ENCODE results near the gene ACOD1.
"Not testable (repeated sequence)": the region's sequence is repeated elsewhere in the genome, so short reads cannot be mapped to it uniquely, and the experiment has no call there.

Gene ACOD1

DNA sequence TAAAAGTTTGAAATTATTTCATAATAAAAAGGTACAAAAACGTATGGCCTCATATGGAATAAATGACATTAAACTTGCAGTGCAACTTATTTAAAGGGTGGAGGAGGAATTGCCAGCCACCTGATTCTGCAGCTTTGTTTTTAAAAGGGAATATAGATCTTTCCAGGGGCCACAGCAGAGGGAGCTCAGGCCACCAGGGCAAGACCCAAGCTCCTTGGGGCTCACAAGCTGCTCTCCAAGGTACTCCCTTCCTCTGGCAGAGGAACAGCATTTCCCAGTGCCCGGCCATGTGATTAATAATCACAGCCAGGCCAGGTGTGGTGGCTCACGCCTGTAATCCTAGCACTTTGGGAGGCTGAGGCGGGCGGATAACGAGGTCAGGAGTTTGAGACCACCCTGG lies 6.2 kb downstream of the ACOD1 start:
- DNase-seq (ENCODE audit: low spot score), result no peak

DNA sequence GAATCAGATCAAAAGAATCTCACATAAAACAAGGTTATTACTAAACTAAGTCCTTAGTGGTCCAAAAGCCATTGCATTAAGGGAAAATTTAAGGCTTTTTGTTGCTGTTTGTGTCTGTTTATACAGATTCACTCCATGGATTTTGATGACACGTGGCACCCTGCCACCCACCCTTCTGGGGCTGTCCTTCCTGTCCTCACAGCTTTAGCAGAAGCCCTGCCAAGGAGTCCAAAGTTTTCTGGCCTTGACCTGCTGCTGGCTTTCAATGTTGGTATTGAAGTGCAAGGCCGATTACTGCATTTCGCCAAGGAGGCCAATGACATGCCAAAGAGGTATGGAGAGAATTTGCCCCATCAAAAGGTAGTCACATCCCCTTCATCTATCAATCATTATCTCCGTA lies 6.9 kb downstream of the ACOD1 start:
- no peak for DNase-seq (ENCODE audit: low spot score)

DNA sequence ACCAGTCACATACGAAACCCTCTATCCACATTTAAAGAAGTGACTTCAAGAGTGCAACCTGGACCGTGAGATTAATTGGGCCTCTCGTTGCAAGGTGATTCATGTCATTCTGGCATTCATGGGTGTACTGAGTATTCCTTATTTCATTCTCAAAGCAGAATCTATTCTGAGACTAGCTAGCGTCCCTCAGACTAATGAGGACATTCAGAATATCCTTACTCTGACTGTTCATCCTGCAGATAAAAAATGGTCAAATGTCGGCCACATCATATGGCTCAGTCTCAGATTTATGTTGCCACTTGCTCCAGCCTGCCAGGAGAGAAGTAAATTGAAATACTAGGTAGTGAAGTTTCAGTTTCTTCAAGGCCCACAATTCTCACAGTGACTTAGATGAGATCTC lies 7.3 kb downstream of the ACOD1 start:
- no peak for DNase-seq (ENCODE audit: low spot score)

GRCh38 chr13:76958841-76959432 lies 10.6 kb downstream of the ACOD1 start:
- DNase-seq (ENCODE audit: low spot score), result no peak

DNA sequence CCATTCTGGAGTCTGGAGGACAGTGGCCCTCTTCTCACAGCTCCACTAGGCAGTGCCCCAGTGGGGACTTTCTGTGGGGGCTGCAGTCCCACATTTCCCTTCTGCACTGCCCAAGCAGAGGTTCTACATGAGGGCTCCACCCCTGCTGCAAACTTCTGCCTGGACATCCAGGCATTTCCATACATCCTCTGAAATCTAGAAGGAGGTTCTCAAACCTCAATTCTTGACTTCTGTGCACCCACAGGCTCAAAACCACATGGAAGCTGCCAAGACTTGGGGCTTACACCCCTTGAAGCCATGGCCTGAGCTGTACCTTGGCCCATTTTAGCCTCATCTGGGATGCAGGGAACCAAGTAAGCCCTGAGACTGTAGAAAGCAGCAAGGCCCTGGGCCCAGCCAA lies 11.4 kb downstream of the ACOD1 start:
- not testable (repeated sequence) for DNase-seq (ENCODE audit: low spot score)

DNA sequence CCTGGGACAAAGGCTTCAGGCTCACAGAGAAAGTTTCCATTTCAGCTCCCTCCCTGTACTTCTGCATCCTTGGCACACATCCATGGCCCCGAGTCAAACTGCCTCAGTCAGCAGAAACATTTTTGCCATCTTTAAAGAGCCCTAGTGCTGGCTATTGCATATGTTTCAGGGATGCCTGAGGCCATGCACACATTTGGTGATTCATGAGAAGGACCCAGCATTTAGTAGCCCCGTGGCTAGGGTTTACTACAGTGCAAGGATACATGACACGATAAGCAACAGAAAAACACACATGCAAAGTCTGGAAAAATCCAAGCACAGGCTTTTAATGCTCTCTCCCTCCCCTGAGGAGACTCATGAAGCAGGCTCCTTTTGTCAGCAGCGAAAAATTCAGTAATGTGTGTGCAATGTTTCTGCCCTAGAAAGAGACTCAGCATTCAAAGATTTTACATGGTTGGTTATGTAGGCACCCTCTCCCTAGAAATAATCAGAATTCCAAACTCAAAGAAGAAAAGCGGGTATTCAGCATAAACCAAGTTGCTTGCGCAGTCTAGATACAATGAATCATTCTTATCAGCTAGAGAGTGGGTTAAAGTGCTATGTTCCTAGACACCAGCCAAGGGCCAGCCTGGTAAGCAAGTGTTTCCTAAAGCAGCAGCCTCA lies 17.6 kb downstream of the ACOD1 start:
- no peak for DNase-seq (ENCODE audit: low spot score)

GRCh38 chr13:76967031-76967430 lies 18.7 kb downstream of the ACOD1 start:
- no peak for DNase-seq (ENCODE audit: low spot score)

GRCh38 chr13:76968041-76968440 lies 19.7 kb downstream of the ACOD1 start:
- no peak for DNase-seq (ENCODE audit: low spot score)

DNA sequence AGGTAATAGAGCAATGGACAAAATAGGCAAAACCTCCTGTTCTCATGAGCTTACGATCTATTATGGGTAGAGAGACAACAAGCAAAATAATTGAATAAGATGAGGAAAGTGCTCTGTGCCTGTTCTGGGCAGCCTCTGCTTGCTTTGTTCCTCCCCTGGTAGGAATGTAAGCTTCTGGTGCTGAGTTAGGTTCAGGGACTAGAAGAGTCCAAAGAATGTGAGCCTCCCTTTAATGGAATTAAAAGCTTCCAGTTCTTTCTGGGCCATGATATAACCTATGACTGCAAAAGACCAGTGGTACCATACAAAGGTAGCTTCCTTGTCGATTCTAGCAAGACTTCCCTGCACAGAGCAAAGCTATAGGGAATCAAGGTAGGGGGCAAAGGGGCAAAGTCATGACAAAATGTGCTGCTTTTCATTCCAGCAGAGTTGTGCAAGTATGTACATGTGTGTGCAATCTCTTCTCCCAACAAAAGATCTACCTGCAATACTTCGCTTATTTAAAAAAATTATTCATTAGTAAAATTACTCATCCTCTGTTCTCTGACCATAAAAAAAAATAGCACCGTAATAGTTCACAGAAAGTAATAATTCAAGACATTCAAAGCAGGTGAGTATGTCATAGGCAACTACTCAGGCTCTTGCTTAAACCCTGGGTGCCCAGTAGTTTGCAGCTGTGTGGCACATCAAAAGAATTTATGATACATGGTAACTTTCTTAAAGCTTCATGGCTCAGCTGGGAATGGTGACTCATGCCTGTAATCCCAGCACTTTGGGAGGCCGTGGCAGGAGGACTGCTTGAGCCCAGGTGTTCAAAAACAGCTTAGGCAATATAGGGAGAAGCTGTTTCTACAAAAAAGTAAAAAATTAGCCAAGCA lies 21.4 kb downstream of the ACOD1 start:
- no peak for DNase-seq (ENCODE audit: low spot score)

- no peak for DNase-seq (ENCODE audit: low spot score)
These were observed 22.9 kb downstream of the ACOD1 start for GRCh38 chr13:76971215-76971614.

DNA sequence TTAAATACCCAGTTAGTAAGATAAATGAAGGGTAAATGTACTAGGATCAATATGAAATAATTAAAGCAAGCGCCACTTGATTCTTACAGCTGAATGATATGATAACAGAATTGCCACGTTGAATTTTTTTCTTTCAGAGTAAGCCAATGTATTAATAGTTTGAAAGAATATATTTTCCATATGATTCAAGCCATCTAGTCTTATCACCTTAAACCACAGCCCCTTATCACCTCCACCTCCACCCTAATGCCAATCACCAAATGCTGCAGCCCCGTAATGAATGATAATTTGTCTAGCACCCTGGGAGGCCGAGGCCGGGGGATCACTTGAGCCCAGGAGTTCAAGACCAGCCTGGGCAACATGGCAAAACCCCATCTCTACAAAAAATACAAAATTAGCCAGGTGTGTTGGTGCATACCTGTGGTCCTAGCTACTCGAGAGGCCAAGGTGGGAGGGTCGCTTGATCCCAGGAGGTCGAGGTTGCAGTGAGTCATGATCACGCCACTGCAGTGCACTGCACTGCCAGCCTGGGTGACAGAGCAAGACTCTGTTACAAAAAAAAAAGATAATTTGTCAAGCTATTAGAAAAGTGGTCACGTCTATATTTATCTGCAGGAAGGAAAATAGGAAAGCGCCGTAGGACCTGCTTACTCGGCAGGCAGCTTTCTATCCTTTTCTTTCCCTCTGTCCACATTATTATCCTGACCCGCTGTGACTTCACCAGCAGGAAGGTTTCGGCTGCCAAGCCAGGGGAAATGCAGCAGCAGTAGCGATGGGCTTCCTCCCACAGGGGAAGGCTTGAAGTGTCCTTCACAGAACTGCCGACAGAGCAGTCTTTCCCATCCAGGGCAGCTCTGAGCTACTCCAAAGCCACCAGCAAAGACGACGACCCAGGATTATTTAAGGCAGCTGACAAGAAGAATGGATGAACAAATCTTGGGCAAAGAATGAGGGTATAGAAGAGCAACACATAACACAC lies 23.8 kb downstream of the ACOD1 start:
- DNase-seq (ENCODE audit: low spot score), result no peak

DNA sequence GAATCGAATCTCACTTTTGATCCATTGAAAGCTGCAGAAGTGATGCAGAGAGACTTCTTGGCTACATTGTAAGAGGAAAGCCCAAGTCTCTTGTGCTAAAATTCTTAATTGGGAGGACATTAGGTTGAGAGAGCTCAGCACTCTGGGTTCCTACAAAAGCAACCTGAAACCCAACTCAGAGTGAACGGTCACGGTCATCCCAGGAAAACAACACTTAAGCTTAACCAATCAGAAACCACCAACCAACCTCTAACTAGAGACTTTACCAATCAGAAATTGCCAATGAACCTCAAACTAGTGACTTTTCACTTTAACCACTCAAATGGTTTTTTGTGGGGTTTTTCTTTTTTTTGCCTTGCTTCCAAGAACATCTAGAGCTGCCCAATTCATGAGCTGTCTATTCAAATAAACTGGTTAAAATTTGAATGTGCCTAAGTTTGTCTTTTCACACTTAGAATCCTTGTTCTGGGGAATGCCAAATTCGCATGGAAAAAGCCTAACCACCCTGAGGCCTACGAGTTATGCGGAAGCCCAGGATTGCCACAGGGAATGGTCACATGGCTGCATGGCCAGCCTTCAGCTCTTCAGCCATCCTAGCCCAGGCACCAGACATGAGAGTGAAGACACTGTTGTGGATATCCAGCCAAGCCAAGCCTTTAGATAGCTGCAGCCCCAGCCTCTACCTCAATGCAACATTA lies 25.8 kb downstream of the ACOD1 start:
- DNase-seq (ENCODE audit: low spot score), result no peak

DNA sequence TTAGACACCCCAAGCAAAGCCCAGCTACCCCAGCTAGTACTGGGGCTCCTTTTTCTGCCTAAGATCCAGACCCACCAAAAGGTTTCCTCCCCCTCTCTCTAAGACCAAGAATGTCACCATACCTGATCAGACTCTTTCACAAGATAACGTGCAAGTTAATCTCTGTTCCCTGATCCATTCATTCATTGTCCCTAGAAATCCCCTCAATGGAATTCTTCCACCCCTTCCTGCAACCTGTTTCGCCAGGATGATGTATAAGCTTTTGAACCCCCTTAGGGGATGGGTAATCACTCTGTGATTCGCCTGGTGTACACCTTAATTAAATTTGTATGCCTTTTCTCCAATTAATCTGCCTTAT lies 26.3 kb downstream of the ACOD1 start:
- no peak for DNase-seq (ENCODE audit: low spot score)

GRCh38 chr13:76975863-76976262 lies 27.6 kb downstream of the ACOD1 start:
- DNase-seq (ENCODE audit: low spot score), result no peak

GRCh38 chr13:76976490-76976889 lies 28.2 kb downstream of the ACOD1 start:
- no peak for DNase-seq (ENCODE audit: low spot score)

DNA sequence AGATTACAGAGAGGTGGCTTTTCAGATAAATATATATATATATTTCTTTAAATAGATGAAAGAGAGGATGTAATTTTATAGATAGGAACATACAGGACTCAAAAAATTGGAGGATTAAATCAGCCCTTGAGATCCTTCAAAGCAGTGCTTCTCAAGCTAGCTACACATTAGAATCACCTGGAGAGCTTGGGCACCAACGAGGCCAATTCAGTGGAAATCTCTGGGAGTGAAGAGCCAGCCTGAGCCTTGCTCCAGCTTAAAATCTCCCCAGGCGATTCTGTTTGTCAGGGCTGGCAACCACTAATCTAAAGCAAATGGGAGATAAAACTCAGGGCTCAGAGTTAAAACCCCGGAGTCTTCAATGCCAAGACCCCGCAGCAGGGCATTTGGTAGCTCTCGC lies 28.6 kb downstream of the ACOD1 start:
- no peak for DNase-seq (ENCODE audit: low spot score)

- peak; percentile 83 for DNase-seq (ENCODE audit: low spot score)
These were observed 31.9 kb downstream of the ACOD1 start for GRCh38 chr13:76980075-76980718.

DNA sequence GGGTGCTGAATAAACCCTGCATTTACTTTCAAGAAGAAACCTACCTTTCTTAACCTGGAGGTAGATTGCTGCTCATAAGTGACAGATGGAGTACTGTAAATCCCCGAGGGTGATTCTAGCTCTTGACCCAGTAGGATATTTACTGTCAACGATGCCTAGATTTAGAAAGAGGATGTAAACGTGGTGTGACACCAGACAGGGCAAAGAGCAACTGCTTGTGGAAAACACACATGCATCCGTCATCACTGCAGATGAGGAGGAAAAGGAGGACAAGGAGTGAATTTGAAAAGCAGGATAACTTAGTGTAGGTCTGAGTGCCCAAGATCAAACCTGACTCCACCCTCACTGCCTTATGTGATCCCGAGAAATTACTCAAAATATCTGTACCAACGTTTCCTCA lies 33.8 kb downstream of the ACOD1 start:
- no peak for DNase-seq (ENCODE audit: low spot score)

DNA sequence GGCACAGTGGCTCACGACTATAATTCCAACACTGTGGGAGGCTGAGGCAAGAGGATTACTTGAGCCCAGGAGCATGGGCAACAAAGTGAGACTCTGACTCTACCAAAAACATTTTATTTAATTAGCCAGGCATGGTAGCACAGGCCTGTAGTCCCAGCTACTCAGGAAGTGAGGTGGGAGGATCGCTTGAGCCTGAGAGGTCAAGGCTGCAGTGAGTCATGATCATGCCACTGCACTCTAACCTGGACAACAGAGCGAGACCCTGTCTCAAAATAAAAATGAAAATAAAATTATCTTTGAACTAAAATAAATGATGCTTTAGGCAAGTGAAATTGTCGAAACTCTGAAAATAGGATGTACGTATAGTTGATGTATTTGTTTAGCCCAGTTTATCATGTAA lies 35.4 kb downstream of the ACOD1 start:
- DNase-seq (ENCODE audit: low spot score), result no peak

DNA sequence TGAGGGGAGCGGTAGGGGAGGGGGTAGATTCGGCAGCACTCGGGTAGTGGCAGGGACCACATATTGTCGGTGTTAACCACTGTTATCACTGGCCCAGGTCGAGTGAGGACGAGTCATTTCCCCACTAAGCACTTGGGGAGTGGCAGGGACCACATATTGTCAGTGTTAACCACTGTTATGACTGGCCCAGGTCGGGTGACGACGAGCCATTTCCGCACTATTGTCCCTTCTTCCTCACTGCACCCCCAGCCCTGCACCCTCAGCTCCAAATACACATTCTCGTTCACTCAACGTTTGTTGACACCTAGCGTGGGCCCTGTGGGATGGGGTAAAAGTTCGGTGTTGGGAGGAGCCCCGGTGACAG lies 43.1 kb downstream of the ACOD1 start:
- DNase-seq (ENCODE audit: low spot score), result peak; percentile 90

All from activated CD4-positive, alpha-beta T cell treated with anti-CD3 and anti-CD28 coated beads, Interleukin-2, Interleukin-4, amounts not matched to agents 100 ng/mL and 50 ng/mL, durations not matched to agents 16 hours and 8 hours (primary cell).